H9 (cell line): ENCODE measurements around the gene EIF3A. TPM values are rescaled to one million over a fixed set of nuclear protein-coding genes. Genes with fewer than 3 reads are reported as not detected.

Experiments
- DNase-seq: peaks from one replicate; pipeline ENCODE4 v3.0.0-alpha.2; 2017
- H2AFZ ChIP-seq: one replicate; pipeline ENCODE4 v1.6.1; 2013; ENCODE audit warnings: mild to moderate bottlenecking, low read length, control low read depth, moderate library complexity
- H2AK5ac ChIP-seq: 2 replicates; pipeline ENCODE4 v1.6.1; 2013; ENCODE audit warnings: low read length, control low read depth, mixed read lengths; ENCODE audit not compliant: insufficient read length
- H2BK120ac ChIP-seq: one replicate; pipeline ENCODE4 v1.6.1; 2013; ENCODE audit warnings: low read depth, mild to moderate bottlenecking, low read length, control low read depth, inconsistent platforms; ENCODE audit not compliant: poor library complexity, severe bottlenecking
- H2BK12ac ChIP-seq: 2 replicates; pipeline ENCODE4 v1.6.1; 2013; ENCODE audit warnings: low read length, control low read depth, mixed read lengths, low read depth; ENCODE audit not compliant: insufficient read length
- H2BK15ac ChIP-seq: 2 replicates; pipeline ENCODE4 v1.6.1; 2013; ENCODE audit warnings: low read depth, low read length, control low read depth
- H2BK20ac ChIP-seq: one replicate; pipeline ENCODE4 v1.6.1; 2013; ENCODE audit warnings: low read depth, mild to moderate bottlenecking, low read length, control low read depth, inconsistent platforms; ENCODE audit not compliant: poor library complexity, severe bottlenecking
- H2BK5ac ChIP-seq: 2 replicates; pipeline ENCODE4 v1.6.1; 2013; ENCODE audit warnings: low read length, control low read depth, mixed read lengths; ENCODE audit not compliant: insufficient read length
- H3K14ac ChIP-seq: 2 replicates; pipeline ENCODE4 v1.6.1; 2013; ENCODE audit warnings: low read length, control low read depth; ENCODE audit not compliant: insufficient read depth
- H3K18ac ChIP-seq: 2 replicates; pipeline ENCODE4 v1.6.1; 2013; ENCODE audit warnings: low read depth, mild to moderate bottlenecking, mixed read lengths, low read length, control low read depth; ENCODE audit not compliant: insufficient read length
- H3K23ac ChIP-seq: 2 replicates; pipeline ENCODE4 v1.6.1; 2013; ENCODE audit warnings: low read length, control low read depth, mixed read lengths, low read depth; ENCODE audit not compliant: insufficient read length
- H3K23me2 ChIP-seq: 2 replicates; pipeline ENCODE4 v1.6.1; 2013; ENCODE audit warnings: low read depth, mild to moderate bottlenecking, mixed read lengths, low read length, control low read depth; ENCODE audit not compliant: insufficient read length, poor library complexity, severe bottlenecking
- H3K27ac ChIP-seq: 2 replicates; pipeline ENCODE4 v1.5.1; 2013; ENCODE audit warnings: low read length, control low read depth, mixed read lengths, low read depth; ENCODE audit not compliant: insufficient read length
- H3K27me3 ChIP-seq: 2 replicates; pipeline ENCODE4 v1.6.1; 2013; ENCODE audit warnings: low read length, control low read depth, inconsistent platforms; ENCODE audit not compliant: insufficient read depth
- H3K4ac ChIP-seq: 2 replicates; pipeline ENCODE4 v1.6.1; 2013; ENCODE audit warnings: low read depth, mild to moderate bottlenecking, control low read depth, inconsistent platforms, low read length, moderate library complexity
- H3K4me1 ChIP-seq: 2 replicates; pipeline ENCODE4 v1.6.1; 2013; ENCODE audit warnings: low read length, control low read depth, inconsistent platforms; ENCODE audit not compliant: insufficient read depth
- H3K4me2 ChIP-seq: 2 replicates; pipeline ENCODE4 v1.6.1; 2013; ENCODE audit warnings: low read length, control low read depth, mixed read lengths; ENCODE audit not compliant: insufficient read length, insufficient read depth
- H3K56ac ChIP-seq: 2 replicates; pipeline ENCODE4 v1.6.1; 2013; ENCODE audit warnings: low read depth, mild to moderate bottlenecking, mixed read lengths, low read length, control low read depth; ENCODE audit not compliant: insufficient read length
- H3K79me1 ChIP-seq: 2 replicates; pipeline ENCODE4 v1.6.1; 2013; ENCODE audit warnings: low read depth, mild to moderate bottlenecking, moderate library complexity, low read length, control low read depth, inconsistent platforms; ENCODE audit not compliant: insufficient read depth, poor library complexity, severe bottlenecking
- H3K79me2 ChIP-seq: 2 replicates; pipeline ENCODE4 v1.6.1; 2013; ENCODE audit warnings: low read length, control low read depth, inconsistent platforms; ENCODE audit not compliant: insufficient read depth
- H3K9ac ChIP-seq: 2 replicates; pipeline ENCODE4 v1.6.1; 2013; ENCODE audit warnings: low read length, control low read depth, mixed read lengths; ENCODE audit not compliant: insufficient read length; ENCODE audit errors: extremely low read depth
- H3K9me3 ChIP-seq: one replicate; pipeline ENCODE4 v1.6.1; 2013; ENCODE audit warnings: low read depth, low read length, inconsistent platforms; ENCODE audit not compliant: control insufficient read depth
- H3T11ph ChIP-seq: one replicate; pipeline ENCODE4 v1.6.1; 2013; ENCODE audit warnings: mild to moderate bottlenecking, low read length, control low read depth, inconsistent platforms
- H4K20me1 ChIP-seq: one replicate; pipeline ENCODE4 v1.6.1; 2013; ENCODE audit not compliant: control insufficient read depth, insufficient read length, insufficient read depth
- H4K5ac ChIP-seq: 2 replicates; pipeline ENCODE4 v1.6.1; 2013; ENCODE audit warnings: low read depth, mild to moderate bottlenecking, mixed read lengths, low read length, control low read depth; ENCODE audit not compliant: insufficient read length
- H4K8ac ChIP-seq: replicated peaks from 2 replicates; pipeline ENCODE4 v1.6.1; 2013; ENCODE audit warnings: low read length, control low read depth, mixed read lengths, low read depth; ENCODE audit not compliant: insufficient read length
- H4K91ac ChIP-seq: 2 replicates; pipeline ENCODE4 v1.6.1; 2013; ENCODE audit warnings: low read depth, mild to moderate bottlenecking, moderate library complexity, mixed read lengths, low read length, control low read depth; ENCODE audit not compliant: insufficient read length
- H3K27ac Mint-ChIP-seq, 3 experiments: 2 replicates in 2 of 3; 3 replicates in 1 of 3; pipeline ENCODE4 v1.8.0; 2020 to 2021; ENCODE audit warnings: mixed read lengths in 3 of 3, mild to moderate bottlenecking in 1 of 3, moderate library complexity in 1 of 3
- H3K27me3 Mint-ChIP-seq: 2 replicates; pipeline ENCODE4 v1.8.0; 2021; ENCODE audit warnings: low read depth, mild to moderate bottlenecking, moderate library complexity, mixed read lengths
- H3K36me3 Mint-ChIP-seq, 3 experiments: 2 replicates in 2 of 3; 3 replicates in 1 of 3; pipeline ENCODE4 v1.8.0; 2020 to 2021; ENCODE audit warnings: low read depth in 3 of 3, mixed read lengths in 3 of 3; ENCODE audit not compliant: insufficient read depth in 1 of 3
- H3K4me1 Mint-ChIP-seq, 2 experiments: 2 replicates each; pipeline ENCODE4 v1.8.0; 2020; ENCODE audit warnings: mixed read lengths in 2 of 2
- H3K4me3 Mint-ChIP-seq, 2 experiments: 2 replicates in 1 of 2; 3 replicates in 1 of 2; pipeline ENCODE4 v1.8.0; 2020 to 2021; ENCODE audit warnings: mild to moderate bottlenecking in 2 of 2, mixed read lengths in 2 of 2, moderate library complexity in 1 of 2
- H3K9me3 Mint-ChIP-seq, 2 experiments: 2 replicates in 1 of 2; 3 replicates in 1 of 2; pipeline ENCODE4 v1.8.0; 2020; ENCODE audit warnings: mild to moderate bottlenecking in 2 of 2, mixed read lengths in 2 of 2, moderate library complexity in 1 of 2
- WGBS: extraction: QIAGEN DNeasy Blood & Tissue Kit; methylation state at CpG from one replicate; pipeline ENCODE4 v1.1.7; 2013; ENCODE audit warnings: missing lambda C conversion rate, low lambda C conversion rate, mixed read lengths; ENCODE audit not compliant: insufficient read length; ENCODE audit errors: extremely low coverage; 5-methylcytosine and 5-hydroxymethylcytosine counted together
- total RNA-seq: library from RNA; stranded (reverse); gene quantifications from 2 replicates; pipeline ENCODE4 v1.2.1, GENCODE V29; 2021
- TF ChIP-seq, protein P1 (sequence below): fragments of 200-600 bp; sonication (generic); conservative IDR thresholded peaks from 3 replicates; pipeline ENCODE4 v1.8.0; 2021; ENCODE audit warnings: antibody characterized with exemption, mild to moderate bottlenecking

The EIF3A gene
- total RNA-seq, 1 experiment from 2014 or later: 206 TPM

DNA sequence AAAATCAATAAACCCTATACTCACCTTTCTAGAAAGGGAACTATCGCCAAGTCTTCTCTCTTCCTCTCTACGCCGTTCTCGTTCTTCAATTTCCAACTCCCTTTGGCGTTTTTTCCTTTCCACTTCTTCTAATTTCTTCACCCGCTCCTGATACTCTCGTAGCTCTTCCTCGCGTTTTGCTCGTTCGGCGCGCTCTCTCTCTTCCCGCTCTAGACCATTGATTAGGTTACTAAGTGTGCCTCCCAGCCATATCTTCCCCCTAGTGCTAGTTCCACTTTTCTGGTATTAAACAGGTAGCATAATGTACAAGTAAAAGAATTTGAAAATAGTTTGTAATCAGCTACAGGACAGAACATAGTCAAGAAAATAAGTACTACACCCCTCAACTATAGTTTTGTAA, 30.8 kb downstream of the EIF3A start:
- Histone ChIP-seq H2BK5ac (no peak overlapping the region), H2BK120ac (no peak overlapping the region), H2BK15ac (no peak overlapping the region), H2AK5ac (no peak overlapping the region), H3K9ac (no peak overlapping the region), H2AFZ (no peak overlapping the region), H3K4me2 (no peak overlapping the region), H3K23ac (no peak overlapping the region), H3K18ac (no peak overlapping the region), H3K56ac (no peak overlapping the region), H4K20me1 (no peaks in the 10 kb centered on the region), H2BK12ac (no peak overlapping the region), H4K5ac (no peak overlapping the region), H2BK20ac (no peak overlapping the region), H3K4ac (no peak overlapping the region), H3T11ph (no peak overlapping the region), H3K79me1 (peaks cover 16% of the 10 kb centered on the region), H3K4me1 (no peaks in the 10 kb centered on the region), H4K91ac (no peak overlapping the region), H3K79me2 (peaks cover 7% of the 10 kb centered on the region; the same call in 1 of the 2 replicates), H3K27ac (no peak overlapping the region), H3K9me3 (no peaks in the 10 kb centered on the region), H3K27me3 (no peaks in the 10 kb centered on the region), H3K14ac (no peak overlapping the region), H3K23me2 (no peaks in the 10 kb centered on the region), H4K8ac (no peak overlapping the region)
- 100% methylated on average over 7 of the region's 14 CpGs for WGBS
- Mint-ChIP-seq H3K36me3 (peaks cover 74 to 100% (median 96%) of the 10 kb centered on the region in 3 experiments; a peak in 6 of 7 replicates), H3K27ac (peak overlapping the region in 1 of 3 experiments; percentile 38; a peak in 2 of 7 replicates), H3K27me3 (no peaks in the 10 kb centered on the region), H3K4me3 (no peak overlapping the region), H3K4me1 (no peaks in the 10 kb centered on the region), H3K9me3 (no peaks in the 10 kb centered on the region)
- TF ChIP-seq, protein P1, sequence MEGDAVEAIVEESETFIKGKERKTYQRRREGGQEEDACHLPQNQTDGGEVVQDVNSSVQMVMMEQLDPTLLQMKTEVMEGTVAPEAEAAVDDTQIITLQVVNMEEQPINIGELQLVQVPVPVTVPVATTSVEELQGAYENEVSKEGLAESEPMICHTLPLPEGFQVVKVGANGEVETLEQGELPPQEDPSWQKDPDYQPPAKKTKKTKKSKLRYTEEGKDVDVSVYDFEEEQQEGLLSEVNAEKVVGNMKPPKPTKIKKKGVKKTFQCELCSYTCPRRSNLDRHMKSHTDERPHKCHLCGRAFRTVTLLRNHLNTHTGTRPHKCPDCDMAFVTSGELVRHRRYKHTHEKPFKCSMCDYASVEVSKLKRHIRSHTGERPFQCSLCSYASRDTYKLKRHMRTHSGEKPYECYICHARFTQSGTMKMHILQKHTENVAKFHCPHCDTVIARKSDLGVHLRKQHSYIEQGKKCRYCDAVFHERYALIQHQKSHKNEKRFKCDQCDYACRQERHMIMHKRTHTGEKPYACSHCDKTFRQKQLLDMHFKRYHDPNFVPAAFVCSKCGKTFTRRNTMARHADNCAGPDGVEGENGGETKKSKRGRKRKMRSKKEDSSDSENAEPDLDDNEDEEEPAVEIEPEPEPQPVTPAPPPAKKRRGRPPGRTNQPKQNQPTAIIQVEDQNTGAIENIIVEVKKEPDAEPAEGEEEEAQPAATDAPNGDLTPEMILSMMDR: no peak
- DNase-seq: no peak
